NCI-H1694 treated with DMSO at 0.1 percent for 48 hours (cell line): Measurements from ENCODE around the gene FBXO15.

Experiments
- DNase-seq: peaks from one replicate; lab custom pipeline; 2025; lab: John Stamatoyannopoulos, UW

The FBXO15 gene

GRCh38 chr18:74147779-74148542 is at the start of gene FBXO15, which contains the start of gene TIMM21:
FBXO15 (minus strand) TSS chr18:74147834; CDS start chr18:74147785, 49 bp downstream.
TIMM21 (plus strand) TSS chr18:74148523; CDS start chr18:74148809, 286 bp downstream.
- peak; percentile 93 for DNase-seq

- DNase-seq, result peak; percentile 72
Observed at GRCh38 chr18:74196220-74197119, 48.8 kb upstream of the FBXO15 start.

GRCh38 chr18:74194691-74195090 is 47.1 kb upstream of the FBXO15 start:
- no peak for DNase-seq

- no peak for DNase-seq
Observed at GRCh38 chr18:74191577-74191976, 43.9 kb upstream of the FBXO15 start.

- no peak for DNase-seq
Observed at GRCh38 chr18:74190086-74190485, 42.5 kb upstream of the FBXO15 start.

GRCh38 chr18:74186661-74187060 is 39.0 kb upstream of the FBXO15 start:
- no peak for DNase-seq

- no peak for DNase-seq
Observed at GRCh38 chr18:74185860-74186259, 38.2 kb upstream of the FBXO15 start.

GRCh38 chr18:74184875-74185274 is 37.2 kb upstream of the FBXO15 start:
- DNase-seq, result no peak

GRCh38 chr18:74183130-74183529 is 35.5 kb upstream of the FBXO15 start:
- DNase-seq, result no peak

GRCh38 chr18:74182335-74182734 is 34.7 kb upstream of the FBXO15 start:
- DNase-seq, result no peak

- no peak for DNase-seq
Observed at GRCh38 chr18:74179623-74180199, 32.1 kb upstream of the FBXO15 start.

- no peak for DNase-seq
Observed at GRCh38 chr18:74178884-74179283, 31.2 kb upstream of the FBXO15 start.

GRCh38 chr18:74175658-74176057 is 28.0 kb upstream of the FBXO15 start:
- no peak for DNase-seq

- DNase-seq, result no peak
Observed at GRCh38 chr18:74173434-74173750, 25.8 kb upstream of the FBXO15 start.

- DNase-seq, result no peak
Observed at GRCh38 chr18:74172697-74173433, 25.2 kb upstream of the FBXO15 start.

GRCh38 chr18:74171910-74172606 is 24.4 kb upstream of the FBXO15 start:
- DNase-seq, result no peak

GRCh38 chr18:74166386-74166785 is 18.8 kb upstream of the FBXO15 start:
- no peak for DNase-seq

- DNase-seq, result no peak
Observed at GRCh38 chr18:74163019-74163660, 15.5 kb upstream of the FBXO15 start.

- DNase-seq, result no peak
Observed at GRCh38 chr18:74155276-74155675, 7.6 kb upstream of the FBXO15 start.

- no peak for DNase-seq
Observed at GRCh38 chr18:74154716-74155115, 7.1 kb upstream of the FBXO15 start.

GRCh38 chr18:74153793-74154192 is 6.2 kb upstream of the FBXO15 start:
- DNase-seq, result no peak
